ENCODE results near the gene CA5A. TPM values are rescaled to one million over a fixed set of nuclear protein-coding genes. Genes with fewer than 3 reads are reported as not detected.
"Not testable (repeated sequence)": the region's sequence is repeated elsewhere in the genome, so short reads cannot be mapped to it uniquely, and the experiment has no call there.

The CA5A gene
- total RNA-seq, 4 donors from 2014 or later, result not detected

DNA sequence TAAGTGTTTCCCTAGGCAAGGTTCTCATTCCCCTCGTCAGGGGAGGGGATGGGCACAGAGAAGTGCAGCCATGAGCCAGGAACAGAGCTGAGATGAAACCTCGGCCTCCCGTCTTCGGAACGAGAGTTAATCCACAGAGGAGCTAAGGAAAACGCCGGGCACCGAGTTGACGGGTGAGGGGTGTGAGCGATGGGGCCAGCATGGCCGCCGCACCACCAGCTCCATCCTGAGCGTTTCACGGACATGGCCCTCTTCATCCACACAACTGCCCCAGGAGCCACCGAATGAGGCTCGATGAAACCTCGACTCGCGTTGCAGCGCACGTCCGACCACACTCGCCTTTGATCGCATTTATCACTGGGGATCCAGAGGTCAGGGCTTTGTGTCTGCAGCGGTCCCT lies 21.5 kb downstream of the CA5A start:
- no peaks in the 10 kb centered on the region for H3K4me1 ChIP-seq
- H3K27ac ChIP-seq, result no peak overlapping the region
- H3K4me3 ChIP-seq, result no peak overlapping the region
- H3K9me3 ChIP-seq, result no peaks in the 10 kb centered on the region
- H3K27me3 ChIP-seq, result no peaks in the 10 kb centered on the region
- no peak for TF ChIP-seq POLR2A (IDR thresholded peaks at IDR 0.05)
- TF ChIP-seq CTCF (IDR thresholded peaks at IDR 0.05), result no peak
- H3K36me3 ChIP-seq, result no peaks in the 10 kb centered on the region
- intact Hi-C loops (cut with DNase I; ENCODE audit: low total_unique reads), result no loop called here
- no peak for DNase-seq

- H3K27me3 ChIP-seq; H3K9me3 ChIP-seq; H3K4me1 ChIP-seq; H3K27ac ChIP-seq; DNase-seq; H3K4me3 ChIP-seq; intact Hi-C loops (cut with DNase I; ENCODE audit: low total_unique reads); H3K36me3 ChIP-seq: not testable (repeated sequence)
Observed at GRCh38 chr16:87914021-87914725, 22.2 kb downstream of the CA5A start.

DNA sequence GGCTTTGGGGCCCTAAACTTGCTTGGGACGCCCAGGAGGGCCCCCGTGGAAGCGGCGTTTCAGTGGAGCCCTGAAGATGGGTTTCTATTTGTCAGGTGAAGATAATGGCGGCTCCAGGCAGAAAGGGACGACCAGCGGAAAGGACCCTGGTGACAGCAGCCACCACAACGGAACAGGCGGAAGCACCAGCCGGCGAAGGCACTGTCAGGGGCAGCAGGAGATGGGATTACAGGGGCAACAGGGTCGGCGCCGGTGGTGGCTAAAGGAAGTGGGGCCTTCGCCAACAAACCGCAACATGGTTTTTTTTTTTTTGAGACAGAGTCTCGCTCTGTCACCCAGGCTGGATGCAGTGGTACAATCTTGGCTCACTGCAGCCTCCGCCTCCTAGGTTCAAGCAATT lies 23.6 kb downstream of the CA5A start:
- DNase-seq; H3K27ac ChIP-seq; H3K27me3 ChIP-seq; H3K36me3 ChIP-seq; H3K4me1 ChIP-seq; H3K9me3 ChIP-seq; H3K4me3 ChIP-seq; intact Hi-C loops (cut with DNase I; ENCODE audit: low total_unique reads): not testable (repeated sequence)

- H3K9me3 ChIP-seq; H3K4me3 ChIP-seq; intact Hi-C loops (cut with DNase I; ENCODE audit: low total_unique reads); H3K27me3 ChIP-seq; H3K27ac ChIP-seq; H3K4me1 ChIP-seq; H3K36me3 ChIP-seq: not testable (repeated sequence)
- peak; percentile 49 to 56 for DNase-seq
Observed at GRCh38 chr16:87911106-87911763, 25.1 kb downstream of the CA5A start.

DNA sequence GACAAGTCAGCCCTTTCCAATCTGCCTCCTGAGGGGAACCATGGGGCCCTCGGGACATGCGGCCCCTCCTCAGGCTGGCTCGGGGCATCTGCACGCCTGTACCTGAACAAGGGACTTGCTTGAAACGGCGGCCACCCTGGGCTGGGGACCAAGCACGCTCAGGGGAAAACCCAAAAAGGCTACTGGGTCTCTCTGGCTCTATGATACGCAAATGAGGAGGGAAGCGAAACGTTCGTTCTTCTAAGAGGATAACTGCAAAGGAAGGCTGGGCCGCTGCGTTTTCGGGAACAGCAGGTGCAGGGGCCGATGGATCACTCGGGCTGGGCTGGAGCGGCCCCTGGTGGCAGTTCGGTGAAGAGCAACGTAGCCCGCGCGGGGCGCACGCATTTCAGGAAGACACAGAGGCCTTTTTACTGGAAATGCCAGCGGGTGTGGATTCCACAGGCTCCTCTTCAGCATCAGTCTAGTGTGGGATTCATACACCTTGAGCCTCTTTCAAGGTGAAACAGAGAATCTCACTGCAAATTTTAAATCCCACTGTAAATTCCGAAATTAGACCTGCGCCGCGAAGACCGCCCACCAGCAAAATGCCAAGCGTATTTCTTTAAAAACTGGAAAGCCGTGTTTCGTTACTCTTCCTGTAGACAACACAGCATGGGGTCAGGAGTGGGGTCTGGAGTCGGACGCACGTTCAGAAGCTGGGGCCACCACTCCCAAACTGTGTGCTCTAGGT lies 27.0 kb downstream of the CA5A start:
- H3K36me3 ChIP-seq; intact Hi-C loops (cut with DNase I; ENCODE audit: low total_unique reads); H3K4me1 ChIP-seq; H3K27me3 ChIP-seq; H3K4me3 ChIP-seq; H3K27ac ChIP-seq; H3K9me3 ChIP-seq: not testable (repeated sequence)
- DNase-seq, result peak; percentile 18 to 58
- TF ChIP-seq CTCF (IDR thresholded peaks at IDR 0.05), result peak; percentile 57 to 70 (median 62)

DNA sequence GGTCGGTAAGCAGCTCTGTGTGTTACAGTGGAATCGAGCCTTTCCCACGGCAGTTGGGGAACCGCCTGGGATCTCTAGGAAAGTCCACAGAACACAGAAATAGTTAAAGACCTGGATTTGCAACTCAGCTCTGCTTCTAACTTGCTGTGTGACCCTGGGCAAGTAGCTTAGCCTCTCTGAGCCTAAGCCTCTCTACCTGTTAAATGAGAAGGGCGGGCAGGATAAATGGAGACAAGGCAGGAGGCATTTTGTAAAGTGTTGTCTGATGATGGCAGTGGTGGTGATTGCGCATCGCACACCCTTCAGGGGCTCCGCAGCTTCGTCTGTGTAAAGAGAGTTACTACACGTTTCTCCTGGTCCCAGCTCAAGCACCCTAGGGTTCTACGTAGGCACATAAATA lies 28.2 kb downstream of the CA5A start:
- H3K36me3 ChIP-seq; H3K27me3 ChIP-seq; H3K4me3 ChIP-seq; intact Hi-C loops (cut with DNase I; ENCODE audit: low total_unique reads); H3K27ac ChIP-seq; H3K9me3 ChIP-seq; H3K4me1 ChIP-seq; DNase-seq: not testable (repeated sequence)

DNA sequence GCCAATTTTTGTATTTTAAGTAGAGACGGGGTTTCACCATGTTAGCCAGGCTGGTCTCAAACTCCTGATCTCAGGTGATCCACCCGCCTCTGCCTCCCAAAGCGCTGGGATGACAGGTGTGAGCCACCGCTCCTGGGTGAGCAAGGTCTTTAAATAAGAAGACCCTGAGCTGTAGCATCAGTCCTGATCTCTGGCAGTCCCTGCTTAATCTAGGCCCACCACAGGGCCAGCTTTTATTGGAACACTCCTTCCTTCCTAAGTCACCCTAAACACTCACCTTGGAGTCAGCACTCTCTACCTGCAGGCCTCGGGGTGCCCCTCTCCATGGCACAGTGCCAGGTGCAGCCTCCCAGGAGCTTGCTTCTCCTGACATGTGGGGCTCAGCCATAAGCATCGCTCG lies 30.8 kb downstream of the CA5A start:
- H3K36me3 ChIP-seq; intact Hi-C loops (cut with DNase I; ENCODE audit: low total_unique reads); H3K4me3 ChIP-seq; H3K4me1 ChIP-seq; DNase-seq; H3K27ac ChIP-seq; H3K27me3 ChIP-seq; H3K9me3 ChIP-seq: not testable (repeated sequence)

- H3K27ac ChIP-seq; intact Hi-C loops (cut with DNase I; ENCODE audit: low total_unique reads); H3K27me3 ChIP-seq; H3K9me3 ChIP-seq; H3K4me1 ChIP-seq; H3K4me3 ChIP-seq; DNase-seq; H3K36me3 ChIP-seq: not testable (repeated sequence)
Observed at GRCh38 chr16:87904963-87905362, 31.4 kb downstream of the CA5A start.

- intact Hi-C loops (cut with DNase I; ENCODE audit: low total_unique reads); H3K27ac ChIP-seq; H3K4me1 ChIP-seq; DNase-seq; H3K27me3 ChIP-seq; H3K4me3 ChIP-seq; H3K36me3 ChIP-seq; H3K9me3 ChIP-seq: not testable (repeated sequence)
Observed at GRCh38 chr16:87900489-87900888, 35.8 kb downstream of the CA5A start.

Measured in uterus (tissue), 4 donors.